Stimulated activated effector memory CD8-positive, alpha-beta T cell treated with anti-CD3 and anti-CD28 coated beads, Interleukin-12 subunit alpha, Interleukin-12 subunit beta, amount 100 ng/mL, for 72 hours (primary cell): Measurements from ENCODE around the gene CNTN1.

Source experiments
- ATAC-seq: fragments of 150-1000 bp; cut with Tn5 transposase; 2 replicates; pipeline ENCODE4 v1.10.0; 2021
- DNase-seq, 2 donors: peaks; one replicate each; pipeline ENCODE4 v3.0.0; 2021 to 2022; ENCODE audit warnings: low spot score in 2 of 2
- H3K27ac Mint-ChIP-seq: one replicate; pipeline ENCODE4 v1.8.0; 2022; ENCODE audit warnings: mild to moderate bottlenecking, mixed read lengths
- H3K36me3 Mint-ChIP-seq: one replicate; pipeline ENCODE4 v1.8.0; 2022; ENCODE audit warnings: mild to moderate bottlenecking, mixed read lengths
- H3K4me1 Mint-ChIP-seq: one replicate; pipeline ENCODE4 v1.8.0; 2022; ENCODE audit warnings: mixed read lengths
- H3K4me3 Mint-ChIP-seq: one replicate; pipeline ENCODE4 v1.8.0; 2022; ENCODE audit warnings: mild to moderate bottlenecking, mixed read lengths
- H3K9me3 Mint-ChIP-seq: one replicate; pipeline ENCODE4 v1.8.0; 2022; ENCODE audit warnings: mixed read lengths

CNTN1 gene

DNA sequence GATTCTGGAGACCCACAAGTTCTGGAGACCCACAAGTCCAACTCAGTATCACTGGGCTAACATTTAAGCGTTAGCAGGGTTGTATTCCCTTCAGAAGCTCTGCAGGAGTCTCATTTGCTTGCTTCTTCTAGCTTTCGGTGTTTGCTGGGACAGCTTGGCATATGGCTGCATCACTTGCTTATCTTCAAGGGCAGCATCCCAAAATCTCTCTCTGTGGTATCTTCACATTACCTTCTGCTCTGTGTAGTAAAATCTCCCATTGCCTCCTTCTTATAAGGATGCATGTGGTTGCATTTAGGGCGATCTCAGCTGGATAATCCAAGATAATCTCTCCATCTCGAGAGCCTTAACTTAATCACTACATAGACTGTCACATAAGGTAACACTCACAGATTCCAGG, 7.3 kb upstream of the CNTN1 start:
- DNase-seq: no peak
- Mint-ChIP-seq H3K27ac (no peak overlapping the region), H3K36me3 (no peaks in the 10 kb centered on the region), H3K4me1 (no peaks in the 10 kb centered on the region), H3K4me3 (no peak overlapping the region), H3K9me3 (peaks cover 15% of the 10 kb centered on the region)
- no peak for ATAC-seq

DNA sequence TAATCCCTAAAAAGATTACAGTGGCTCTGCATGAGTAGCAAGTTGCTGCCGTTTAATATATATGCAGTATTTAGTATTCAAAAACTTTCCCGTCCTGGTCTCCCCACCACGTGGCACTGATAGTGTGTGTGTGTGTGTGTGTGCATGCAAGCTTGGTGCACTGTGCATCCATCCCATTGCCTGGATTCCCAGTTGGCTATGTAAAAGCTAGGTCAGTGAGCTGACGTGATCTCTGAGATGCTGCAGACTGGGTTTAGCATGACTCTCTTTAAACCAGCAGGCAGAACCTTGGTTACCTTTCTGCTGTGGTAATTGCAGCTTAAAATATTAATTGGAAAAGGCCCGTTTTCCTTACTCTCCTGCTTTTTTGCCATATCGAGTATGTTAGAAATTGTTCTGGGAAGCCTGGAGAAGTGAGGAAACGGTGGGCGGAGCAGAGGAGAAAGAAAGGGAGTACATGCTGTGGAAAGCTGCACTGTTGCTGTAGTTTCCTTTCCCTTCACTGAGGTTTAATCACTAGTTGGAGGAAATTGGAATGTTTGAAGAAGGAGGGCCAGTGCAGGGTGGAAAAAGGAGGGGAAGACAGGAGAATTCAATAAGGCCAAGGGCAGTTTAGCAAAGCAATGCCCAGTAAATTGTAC, 4.0 kb upstream of the CNTN1 start:
- Mint-ChIP-seq H3K4me3 (no peak overlapping the region), H3K27ac (no peak overlapping the region), H3K9me3 (peaks cover 6% of the 10 kb centered on the region), H3K4me1 (no peaks in the 10 kb centered on the region), H3K36me3 (no peaks in the 10 kb centered on the region)
- DNase-seq (no peak), ATAC-seq (no peak)

DNA sequence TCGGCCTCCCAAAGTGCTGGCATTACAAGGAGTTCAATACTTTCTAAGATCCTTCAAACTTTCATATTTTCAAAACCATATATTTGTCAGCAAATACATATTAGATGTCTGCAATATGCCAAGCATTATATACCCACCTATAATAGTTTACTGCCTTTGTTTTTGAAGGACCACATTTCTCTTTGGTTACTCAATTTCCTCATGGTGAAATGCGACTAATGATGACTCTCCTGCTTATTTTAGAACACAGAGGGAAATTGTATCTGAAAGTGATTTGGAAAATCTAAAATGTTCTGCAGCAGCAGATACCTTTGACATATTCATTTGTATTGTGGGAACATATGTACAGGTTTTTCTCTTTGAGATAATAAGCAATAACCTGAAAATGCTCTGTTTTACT, 2.7 kb upstream of the CNTN1 start:
- Mint-ChIP-seq H3K4me1 (no peaks in the 10 kb centered on the region), H3K9me3 (peaks cover 3% of the 10 kb centered on the region), H3K36me3 (no peaks in the 10 kb centered on the region), H3K27ac (no peak overlapping the region), H3K4me3 (no peak overlapping the region)
- ATAC-seq (no peak), DNase-seq (no peak)

DNA sequence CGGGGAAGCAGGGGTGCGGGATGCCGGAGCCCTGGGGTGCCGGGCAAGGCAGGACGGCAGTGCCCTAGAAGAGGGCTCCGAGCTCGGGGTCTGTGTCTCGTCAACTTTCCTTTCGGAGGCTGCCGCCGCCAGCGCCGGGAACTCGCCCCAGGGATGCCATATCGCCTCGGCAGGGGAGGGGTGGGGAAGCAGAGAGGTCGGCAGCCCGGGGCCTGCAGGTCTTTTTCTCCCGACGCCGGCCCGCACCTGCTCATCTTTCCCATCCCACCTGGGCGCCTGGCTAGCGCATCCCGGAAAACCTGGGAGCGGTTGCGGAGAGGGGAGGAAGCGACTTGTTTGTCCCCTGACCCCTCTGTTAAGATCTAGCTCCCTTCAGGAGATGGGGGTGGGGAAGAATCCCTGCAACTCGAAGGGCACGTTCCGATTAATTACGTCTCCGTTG, 547 bp downstream of the CNTN1 start:
- H3K27ac Mint-ChIP-seq: no peak overlapping the region
- H3K9me3 Mint-ChIP-seq: no peaks in the 10 kb centered on the region
- DNase-seq (no peak), ATAC-seq (no peak)
- no peaks in the 10 kb centered on the region for H3K4me1 Mint-ChIP-seq
- no peaks in the 10 kb centered on the region for H3K36me3 Mint-ChIP-seq
- no peak overlapping the region for H3K4me3 Mint-ChIP-seq

DNA sequence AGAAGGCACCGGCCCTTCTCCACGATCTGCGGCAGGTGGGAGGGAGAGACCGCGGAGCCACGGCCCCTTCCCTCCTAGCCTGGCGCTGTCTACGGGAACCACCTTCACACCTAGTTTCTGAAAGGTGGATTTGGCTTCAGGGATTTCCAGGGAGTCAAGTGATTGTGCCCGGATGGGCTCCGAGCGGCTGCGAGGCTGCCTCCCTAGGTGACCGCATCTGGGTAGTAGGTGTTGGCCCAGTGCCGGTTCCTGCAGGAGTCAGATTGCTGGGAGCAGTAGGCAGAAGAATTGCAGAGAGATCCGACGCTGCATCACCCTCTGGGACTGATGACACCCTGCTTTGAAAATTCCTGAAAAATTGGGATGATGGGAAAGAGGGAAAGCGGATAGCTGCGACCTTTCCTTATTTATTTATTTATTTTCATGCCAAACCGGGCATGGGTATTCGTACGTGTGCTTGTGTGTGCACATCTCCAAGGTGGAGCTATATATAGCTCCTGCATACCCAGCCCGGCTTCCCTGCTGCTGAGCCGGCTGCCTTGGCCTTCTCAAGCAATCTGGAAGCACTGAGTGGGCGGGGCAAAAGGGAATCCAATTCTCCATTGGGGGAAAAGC, 1.1 kb downstream of the CNTN1 start:
- DNase-seq: no peak
- Mint-ChIP-seq H3K4me3 (no peak overlapping the region), H3K27ac (no peak overlapping the region), H3K36me3 (no peaks in the 10 kb centered on the region), H3K9me3 (no peaks in the 10 kb centered on the region), H3K4me1 (no peaks in the 10 kb centered on the region)
- ATAC-seq: no peak

DNA sequence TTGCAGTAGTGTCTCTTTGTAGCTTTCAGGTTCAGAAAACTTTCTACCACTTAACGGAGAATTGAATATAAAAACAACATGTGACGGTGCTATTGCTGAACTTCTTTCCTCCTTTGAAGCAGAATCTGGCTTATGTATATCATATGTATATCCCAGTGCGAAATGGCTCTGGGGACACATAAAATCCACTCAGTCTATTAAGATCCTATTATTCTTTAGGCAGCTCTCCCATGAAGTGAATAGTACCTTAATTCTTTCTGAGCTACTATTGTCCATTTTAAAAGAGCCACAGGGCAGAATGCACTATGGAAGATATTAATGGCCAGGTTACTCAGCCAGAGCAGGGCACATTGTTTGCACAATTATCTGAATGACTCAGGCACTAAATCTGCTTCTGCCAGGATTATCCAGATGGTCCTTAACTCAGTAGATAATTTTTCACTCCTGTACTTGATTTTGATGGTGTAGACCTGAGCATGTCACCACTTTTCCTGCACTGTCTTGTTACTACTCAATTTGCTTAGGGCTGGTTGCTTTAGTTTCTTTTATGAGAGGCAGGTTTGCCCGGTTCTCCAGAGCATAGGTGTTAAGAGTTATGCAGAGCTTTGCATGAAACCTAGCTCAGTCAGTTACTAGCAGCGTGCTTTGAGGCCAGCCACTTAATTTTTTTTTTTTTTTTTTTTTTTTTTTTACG, 5.5 kb downstream of the CNTN1 start:
- no peaks in the 10 kb centered on the region for H3K4me1 Mint-ChIP-seq
- ATAC-seq: no peak

DNA sequence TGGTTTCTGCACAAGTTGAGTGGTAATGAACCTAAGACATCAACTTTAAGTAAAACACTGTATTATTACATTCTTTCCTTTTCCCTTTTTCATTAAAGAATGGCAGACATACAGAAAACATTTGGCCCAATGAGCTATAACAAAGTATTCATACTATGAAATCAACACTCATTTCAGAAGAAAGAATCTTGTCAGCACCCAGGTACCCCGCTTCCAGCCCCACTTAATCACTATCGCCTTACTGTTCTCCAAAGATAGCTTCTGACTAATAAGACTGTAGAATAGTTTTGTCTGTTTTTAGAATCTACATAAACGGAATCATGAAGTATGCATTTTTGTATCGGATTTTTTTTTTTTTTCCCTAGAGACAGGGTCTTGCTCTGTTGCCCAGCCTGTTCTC, 9.5 kb downstream of the CNTN1 start:
- Mint-ChIP-seq H3K4me3 (no peak overlapping the region), H3K27ac (no peak overlapping the region), H3K9me3 (peaks cover 8% of the 10 kb centered on the region), H3K36me3 (no peaks in the 10 kb centered on the region), H3K4me1 (no peaks in the 10 kb centered on the region)
- DNase-seq (no peak), ATAC-seq (no peak)

More for the DNA sequence above, 5.5 kb downstream of the CNTN1 start:
- DNase-seq: no peak
- no peaks in the 10 kb centered on the region for H3K36me3 Mint-ChIP-seq
- H3K27ac Mint-ChIP-seq: no peak overlapping the region
- H3K9me3 Mint-ChIP-seq: peaks cover 4% of the 10 kb centered on the region
- H3K4me3 Mint-ChIP-seq: no peak overlapping the region

DNA sequence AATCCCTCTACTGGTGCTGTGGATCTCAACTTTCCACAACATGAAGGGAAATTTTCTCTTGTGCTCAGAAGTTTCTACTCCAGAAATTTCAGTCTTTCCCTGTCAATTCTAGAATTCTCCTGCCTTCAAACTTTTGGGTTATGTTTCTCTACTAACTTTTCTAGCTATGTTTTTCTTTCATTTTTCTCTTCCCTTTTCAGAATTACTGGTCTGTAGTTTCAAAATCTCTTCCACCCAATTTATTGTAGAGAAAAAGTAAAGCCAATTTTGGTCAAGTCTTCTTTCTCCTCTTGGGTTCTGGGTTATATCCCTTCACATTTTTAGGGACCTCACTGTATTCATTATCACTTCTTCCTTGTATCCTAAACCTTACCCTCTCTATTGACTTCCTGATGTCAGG, 18.9 kb downstream of the CNTN1 start:
- Mint-ChIP-seq H3K4me3 (no peak overlapping the region), H3K9me3 (peaks cover 14% of the 10 kb centered on the region), H3K27ac (no peak overlapping the region)

DNA sequence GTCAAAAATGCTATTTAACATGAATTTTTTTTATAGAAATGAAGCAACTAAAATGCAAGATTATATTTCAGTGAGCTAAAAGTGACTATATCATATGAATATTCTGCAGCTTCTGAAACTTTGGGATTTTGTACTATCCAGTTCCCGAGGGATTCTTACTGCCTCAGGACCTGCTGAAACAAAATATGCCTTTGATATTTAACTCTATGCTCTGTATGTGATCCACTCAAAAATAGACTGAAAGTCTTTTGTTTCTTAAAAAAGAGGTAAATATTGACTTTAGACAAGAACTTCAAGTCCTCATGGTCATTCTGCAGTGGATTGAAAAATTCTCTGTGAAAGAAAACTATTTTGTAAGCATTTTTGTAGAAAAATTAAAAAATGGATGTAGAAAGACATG, 22.4 kb downstream of the CNTN1 start:
- no peak for ATAC-seq
- DNase-seq: no peak
- Mint-ChIP-seq H3K36me3 (no peaks in the 10 kb centered on the region), H3K27ac (no peak overlapping the region), H3K9me3 (peaks cover 15% of the 10 kb centered on the region), H3K4me1 (no peaks in the 10 kb centered on the region), H3K4me3 (no peak overlapping the region)

More for the DNA sequence above, 18.9 kb downstream of the CNTN1 start:
- H3K36me3 Mint-ChIP-seq: no peaks in the 10 kb centered on the region
- ATAC-seq: no peak
- no peak for DNase-seq
- H3K4me1 Mint-ChIP-seq: no peaks in the 10 kb centered on the region

DNA sequence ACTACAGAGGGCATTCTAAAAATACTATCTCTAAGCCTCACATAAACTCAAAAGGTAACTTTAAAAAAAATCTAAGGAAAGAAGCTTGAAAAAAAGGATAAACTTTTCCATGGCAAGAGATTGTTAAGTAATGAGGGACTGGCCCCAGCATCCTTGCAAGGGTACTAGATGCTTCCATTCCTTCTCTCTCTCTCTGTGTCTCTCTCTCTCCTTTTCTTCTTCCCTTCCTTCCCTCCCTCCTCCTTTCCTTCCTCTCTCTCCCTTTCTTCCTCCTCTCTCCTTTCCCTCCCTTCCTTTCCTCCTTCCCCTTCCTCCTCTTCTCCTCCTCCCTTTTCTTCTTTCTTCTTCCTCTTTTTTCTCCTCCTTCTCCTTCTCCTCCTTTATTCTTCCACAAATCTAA, 23.8 kb downstream of the CNTN1 start:
- no peak for DNase-seq
- Mint-ChIP-seq H3K4me1 (no peaks in the 10 kb centered on the region), H3K4me3 (no peak overlapping the region), H3K9me3 (peaks cover 11% of the 10 kb centered on the region), H3K36me3 (no peaks in the 10 kb centered on the region), H3K27ac (no peak overlapping the region)
- ATAC-seq: no peak

DNA sequence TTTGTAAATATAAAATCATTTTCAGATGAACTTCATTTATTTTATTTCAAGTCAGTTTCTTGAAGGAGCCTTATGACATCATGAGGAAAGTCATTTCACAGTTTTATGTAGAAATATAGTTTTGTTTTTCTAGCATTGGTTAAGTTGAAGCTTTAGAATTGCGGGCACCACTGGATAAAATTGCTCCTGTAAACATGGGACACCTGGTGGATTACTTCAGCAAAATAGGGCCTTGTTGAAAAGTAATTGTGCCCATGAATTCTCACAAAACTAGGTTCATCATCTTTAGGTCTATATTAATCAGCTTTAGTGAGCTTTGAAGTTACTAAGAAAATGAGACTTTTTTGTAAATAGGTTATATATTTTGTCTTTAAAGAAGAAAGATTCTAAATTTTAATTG, 25.3 kb downstream of the CNTN1 start:
- ATAC-seq (no peak), DNase-seq (no peak)
- Mint-ChIP-seq H3K4me3 (no peak overlapping the region), H3K9me3 (peaks cover 6% of the 10 kb centered on the region), H3K4me1 (no peaks in the 10 kb centered on the region), H3K36me3 (no peaks in the 10 kb centered on the region), H3K27ac (no peak overlapping the region)

DNA sequence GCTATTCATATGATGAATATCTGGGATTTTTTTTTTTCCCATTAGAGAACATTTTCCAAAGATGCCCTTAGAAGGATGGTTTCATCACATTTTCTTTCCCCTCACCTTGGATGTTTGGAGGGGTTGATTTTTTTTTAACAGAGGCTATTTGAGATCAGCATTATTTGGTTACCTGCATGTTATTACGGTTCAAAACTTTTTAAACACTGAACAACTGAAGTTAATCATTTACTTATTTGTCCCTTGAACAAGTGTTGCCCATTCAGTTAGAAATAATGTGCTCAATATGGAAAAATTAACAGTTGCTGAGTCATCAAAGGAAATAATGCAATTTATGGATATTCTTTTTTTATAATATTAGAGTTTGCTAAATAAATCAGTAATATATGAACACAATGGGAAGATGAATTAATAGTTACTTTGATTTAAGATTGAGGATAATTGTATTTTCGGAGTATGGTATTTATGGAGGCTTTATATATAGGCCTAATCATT, 26.7 kb downstream of the CNTN1 start:
- no peak for ATAC-seq
- Mint-ChIP-seq H3K27ac (no peak overlapping the region), H3K36me3 (no peaks in the 10 kb centered on the region), H3K9me3 (peaks cover 4% of the 10 kb centered on the region), H3K4me3 (no peak overlapping the region), H3K4me1 (no peaks in the 10 kb centered on the region)
- no peak for DNase-seq

DNA sequence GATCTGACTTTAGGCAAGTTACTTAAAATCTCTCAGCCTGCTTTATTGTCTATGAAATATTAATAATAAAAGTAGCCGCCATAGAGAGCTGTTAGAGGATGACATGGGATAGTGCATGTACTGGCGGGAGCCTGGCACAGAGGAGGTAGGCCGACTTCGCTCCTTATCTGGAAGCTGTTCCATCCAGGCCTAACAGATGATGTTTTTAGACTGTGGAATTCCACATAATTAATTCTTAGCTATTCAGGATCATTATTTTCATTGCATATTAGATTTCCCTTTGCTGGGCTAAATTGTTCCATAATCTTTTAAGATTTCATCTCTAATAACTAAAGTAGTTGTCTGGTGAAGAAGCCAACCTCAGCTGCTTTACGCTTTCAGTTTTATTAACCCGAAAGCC, 30.8 kb downstream of the CNTN1 start:
- Mint-ChIP-seq H3K4me3 (no peak overlapping the region), H3K9me3 (no peaks in the 10 kb centered on the region), H3K36me3 (no peaks in the 10 kb centered on the region), H3K27ac (no peak overlapping the region), H3K4me1 (no peaks in the 10 kb centered on the region)
- ATAC-seq (no peak), DNase-seq (no peak)

DNA sequence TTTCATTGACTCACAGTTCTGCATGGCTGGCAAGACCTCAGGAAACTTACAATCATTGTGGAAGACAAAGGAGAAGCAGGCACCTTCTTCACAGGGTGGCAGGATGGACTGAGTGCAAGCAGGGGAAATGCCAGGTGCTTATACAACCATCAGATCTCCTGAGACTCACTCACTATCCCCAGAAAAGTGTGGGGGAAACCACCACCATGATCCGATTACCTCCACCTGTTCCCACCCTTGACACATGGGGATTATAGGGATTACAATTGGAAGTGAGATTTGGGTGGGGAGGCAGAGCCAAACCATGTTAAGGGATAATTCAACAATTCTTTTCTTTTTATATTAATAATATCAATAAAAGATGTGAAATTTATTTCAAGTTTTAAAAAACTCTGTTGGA, 34.1 kb downstream of the CNTN1 start:
- no peak for ATAC-seq
- no peak for DNase-seq
- no peaks in the 10 kb centered on the region for H3K36me3 Mint-ChIP-seq
- peaks cover 5% of the 10 kb centered on the region for H3K9me3 Mint-ChIP-seq
- no peaks in the 10 kb centered on the region for H3K4me1 Mint-ChIP-seq
- H3K4me3 Mint-ChIP-seq: no peak overlapping the region
- H3K27ac Mint-ChIP-seq: no peak overlapping the region

DNA sequence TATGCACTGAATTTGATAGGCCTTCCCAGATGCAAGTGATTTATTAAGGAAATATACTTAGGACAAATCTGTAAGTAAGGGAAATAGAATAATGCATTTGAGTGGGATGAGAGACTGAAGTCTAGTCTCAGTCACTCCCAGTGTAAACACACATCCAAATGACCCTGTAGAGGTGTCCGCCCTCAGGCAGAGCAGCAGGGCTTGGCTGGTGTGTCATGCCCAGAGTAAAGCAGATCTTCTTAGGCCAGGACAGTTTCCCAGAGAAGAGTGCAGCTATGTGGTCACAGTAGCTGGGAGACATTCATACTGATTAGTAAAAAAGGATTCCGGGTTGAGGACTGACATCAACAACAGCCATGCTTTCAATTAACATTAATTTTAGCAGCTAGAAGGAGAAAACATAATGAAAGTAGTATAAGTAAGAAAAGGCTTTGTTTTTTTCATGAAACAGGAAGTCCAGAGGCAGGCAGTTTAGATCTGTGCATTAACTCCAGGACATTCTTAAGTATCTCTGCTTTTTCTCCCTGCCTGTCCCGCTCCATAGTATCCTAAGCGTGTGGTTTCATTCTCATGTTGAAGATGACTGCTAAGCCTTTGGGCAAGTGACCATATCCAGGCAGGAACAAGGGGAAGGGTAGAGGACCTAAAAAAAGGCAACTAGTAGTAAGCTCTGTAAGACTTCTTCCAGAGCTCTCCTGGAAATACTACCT, 35.7 kb downstream of the CNTN1 start:
- no peak for DNase-seq
- no peak overlapping the region for H3K4me3 Mint-ChIP-seq
- no peak for ATAC-seq
- no peaks in the 10 kb centered on the region for H3K36me3 Mint-ChIP-seq
- no peaks in the 10 kb centered on the region for H3K4me1 Mint-ChIP-seq
- no peak overlapping the region for H3K27ac Mint-ChIP-seq
- peaks cover 5% of the 10 kb centered on the region for H3K9me3 Mint-ChIP-seq
